Retinal pigment epithelial cell (primary cell): ENCODE measurements around the gene RIN3.
A peak's percentile ranks its signal among the peaks of the same experiment; 100 is the strongest.

ENCODE experiments used
- DNase-seq: peaks from one replicate; pipeline ENCODE4 v3.0.0-alpha.2; 2010; ENCODE audit warnings: low read depth
- H3K4me3 ChIP-seq: 2 replicates; pipeline ENCODE4 v1.5.1; 2011; ENCODE audit warnings: mild to moderate bottlenecking, low read length, control low read depth, moderate library complexity
- TF ChIP-seq, protein P1 (sequence below): conservative IDR thresholded peaks from 2 replicates; pipeline ENCODE4 v1.5.1; 2011; ENCODE audit warnings: low read depth, low read length, control low read depth, inconsistent platforms

RIN3 gene

DNA sequence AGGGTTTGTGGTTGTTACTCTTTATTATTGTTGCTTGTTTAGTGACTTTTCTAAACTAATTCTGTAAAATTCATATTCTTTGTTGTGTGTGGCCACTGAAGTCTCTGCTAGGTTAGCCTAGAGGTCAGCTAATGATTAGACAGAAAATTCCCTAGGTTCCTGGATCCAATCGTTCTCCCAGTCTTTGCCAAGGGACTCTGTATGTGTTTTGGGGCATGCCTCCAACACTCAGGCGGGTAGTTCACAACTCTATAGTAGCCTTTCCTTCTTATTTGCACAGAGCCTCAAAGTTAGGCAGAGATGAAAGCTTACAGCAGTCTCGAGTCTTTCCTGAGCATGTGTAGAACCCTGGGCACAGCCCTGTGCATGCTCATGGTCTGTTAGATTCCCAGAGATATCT lies 32.7 kb upstream of the RIN3 start:
- TF ChIP-seq, protein P1, sequence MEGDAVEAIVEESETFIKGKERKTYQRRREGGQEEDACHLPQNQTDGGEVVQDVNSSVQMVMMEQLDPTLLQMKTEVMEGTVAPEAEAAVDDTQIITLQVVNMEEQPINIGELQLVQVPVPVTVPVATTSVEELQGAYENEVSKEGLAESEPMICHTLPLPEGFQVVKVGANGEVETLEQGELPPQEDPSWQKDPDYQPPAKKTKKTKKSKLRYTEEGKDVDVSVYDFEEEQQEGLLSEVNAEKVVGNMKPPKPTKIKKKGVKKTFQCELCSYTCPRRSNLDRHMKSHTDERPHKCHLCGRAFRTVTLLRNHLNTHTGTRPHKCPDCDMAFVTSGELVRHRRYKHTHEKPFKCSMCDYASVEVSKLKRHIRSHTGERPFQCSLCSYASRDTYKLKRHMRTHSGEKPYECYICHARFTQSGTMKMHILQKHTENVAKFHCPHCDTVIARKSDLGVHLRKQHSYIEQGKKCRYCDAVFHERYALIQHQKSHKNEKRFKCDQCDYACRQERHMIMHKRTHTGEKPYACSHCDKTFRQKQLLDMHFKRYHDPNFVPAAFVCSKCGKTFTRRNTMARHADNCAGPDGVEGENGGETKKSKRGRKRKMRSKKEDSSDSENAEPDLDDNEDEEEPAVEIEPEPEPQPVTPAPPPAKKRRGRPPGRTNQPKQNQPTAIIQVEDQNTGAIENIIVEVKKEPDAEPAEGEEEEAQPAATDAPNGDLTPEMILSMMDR = no peak
- DNase-seq = no peak
- no peak overlapping the region for H3K4me3 ChIP-seq

DNA sequence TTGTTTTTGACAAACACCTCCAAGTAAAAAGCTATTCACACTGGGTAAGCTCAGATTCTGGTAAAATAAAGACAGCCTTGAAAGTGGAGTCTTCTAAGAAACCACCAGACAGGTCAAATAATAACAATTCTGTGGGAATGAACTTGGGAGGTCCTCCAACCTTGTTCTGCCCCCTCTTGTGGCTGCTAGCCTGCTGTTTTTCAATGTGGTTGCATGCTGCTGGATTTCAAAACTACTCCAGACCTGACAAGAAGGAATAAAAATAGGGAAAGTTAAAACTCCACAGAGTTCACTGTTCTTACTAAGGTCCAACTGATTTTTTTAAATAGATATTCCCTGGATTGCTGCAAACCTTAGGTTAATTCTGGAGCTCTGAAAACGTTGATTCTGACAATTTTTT lies 32.2 kb upstream of the RIN3 start:
- H3K4me3 ChIP-seq = no peak overlapping the region
- no peak for DNase-seq
- TF ChIP-seq, protein P1 = peak; percentile 54

DNA sequence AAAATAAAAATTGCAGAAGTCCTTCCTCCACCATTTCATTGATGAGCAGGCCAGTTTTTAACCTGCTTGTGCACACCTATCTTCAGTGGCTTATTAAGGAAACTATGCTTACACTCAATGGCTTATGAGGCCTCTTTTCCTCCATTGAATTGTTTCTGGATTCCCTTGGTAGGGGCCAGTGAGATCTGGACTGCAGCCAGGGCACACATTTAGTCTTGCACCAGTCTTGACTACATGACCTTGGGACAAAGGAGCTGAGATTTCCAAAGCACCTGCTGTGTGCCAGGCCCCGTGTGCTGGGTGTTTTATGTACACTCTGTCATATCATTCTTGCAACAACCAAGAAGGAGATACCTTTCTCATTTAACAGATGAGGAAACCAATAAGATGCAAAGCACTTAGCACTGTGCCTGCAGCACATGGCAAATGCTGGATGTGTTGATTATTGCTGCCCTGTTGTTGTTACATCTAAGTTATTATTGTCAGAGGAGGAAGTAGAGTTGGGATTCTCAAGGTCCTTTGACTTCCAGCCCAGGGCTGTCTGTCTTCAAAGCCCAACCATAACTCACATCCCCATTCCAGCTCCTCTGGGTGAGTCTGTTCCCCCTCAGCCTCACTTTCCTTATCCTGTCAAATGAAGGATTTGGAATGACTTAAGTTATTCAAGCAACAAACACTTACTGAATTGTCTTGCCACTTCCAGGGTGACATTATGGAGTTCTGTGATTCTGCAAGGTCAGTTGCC lies 31.6 kb upstream of the RIN3 start:
- H3K4me3 ChIP-seq = no peak overlapping the region
- TF ChIP-seq, protein P1 = no peak
- no peak for DNase-seq

DNA sequence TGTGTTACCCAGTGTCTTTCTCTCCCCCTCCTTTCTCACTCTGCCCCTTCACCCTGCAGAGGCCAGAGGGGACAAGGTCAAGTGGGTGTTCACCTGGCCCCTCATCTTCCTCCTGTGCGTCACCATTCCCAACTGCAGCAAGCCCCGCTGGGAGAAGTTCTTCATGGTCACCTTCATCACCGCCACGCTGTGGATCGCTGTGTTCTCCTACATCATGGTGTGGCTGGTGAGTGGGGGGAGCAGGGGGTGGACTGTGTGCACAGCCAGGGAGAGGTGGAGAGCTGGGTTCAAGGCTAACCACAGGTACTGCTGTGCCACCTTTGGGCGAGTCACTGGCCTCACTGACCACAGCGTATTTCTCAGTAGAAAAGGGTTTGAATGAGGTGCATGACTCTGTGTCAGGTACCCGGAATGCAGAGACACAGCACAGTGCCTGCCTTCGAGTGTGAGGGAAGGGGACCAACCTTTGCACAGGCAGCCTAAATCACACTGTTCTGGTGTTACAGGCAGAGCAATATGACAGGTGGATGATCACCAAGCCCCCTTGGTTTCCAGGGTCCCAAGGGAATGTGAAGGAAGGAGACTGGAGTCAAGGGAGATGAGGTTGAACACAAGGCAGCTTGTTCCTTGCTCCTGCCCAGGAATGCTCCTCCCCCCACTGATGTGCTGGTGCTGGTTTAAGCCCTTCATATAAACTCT lies 30.8 kb upstream of the RIN3 start:
- no peak for DNase-seq
- no peak overlapping the region for H3K4me3 ChIP-seq
- TF ChIP-seq, protein P1 = no peak

DNA sequence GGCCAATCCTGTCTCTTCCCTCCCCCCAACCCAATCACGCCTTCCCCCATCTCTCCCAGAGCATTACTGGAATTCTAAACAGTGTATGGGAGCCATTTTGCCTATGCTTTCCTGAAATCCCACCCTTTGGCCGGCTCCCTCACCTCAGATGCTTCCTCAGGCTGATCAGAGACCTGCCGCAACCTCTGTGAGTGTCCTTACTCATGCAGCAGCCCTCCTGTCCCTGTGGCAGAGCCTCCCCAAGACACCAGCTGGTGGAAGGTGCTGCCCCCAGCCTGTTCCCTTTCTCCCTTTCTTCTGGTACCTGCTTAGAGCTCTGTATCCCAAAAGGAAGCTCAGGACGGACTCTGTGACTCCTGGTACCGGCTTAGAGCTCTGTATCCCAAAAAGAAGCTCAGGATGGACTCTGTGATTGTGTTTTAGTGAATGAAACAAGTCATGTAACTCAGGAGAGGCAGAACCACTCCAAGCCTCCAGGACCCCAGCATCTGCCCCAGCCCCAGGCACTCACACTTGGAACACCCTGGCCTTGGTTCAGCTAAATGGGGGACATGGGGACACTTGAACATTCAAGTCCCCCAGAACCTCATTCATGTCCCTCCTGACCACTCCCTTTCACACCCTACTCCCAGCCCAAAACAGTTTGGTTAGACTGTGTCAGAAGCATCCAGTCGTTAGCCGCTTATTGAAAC lies 29.3 kb upstream of the RIN3 start:
- H3K4me3 ChIP-seq = no peak overlapping the region
- TF ChIP-seq, protein P1 = no peak
- no peak for DNase-seq

DNA sequence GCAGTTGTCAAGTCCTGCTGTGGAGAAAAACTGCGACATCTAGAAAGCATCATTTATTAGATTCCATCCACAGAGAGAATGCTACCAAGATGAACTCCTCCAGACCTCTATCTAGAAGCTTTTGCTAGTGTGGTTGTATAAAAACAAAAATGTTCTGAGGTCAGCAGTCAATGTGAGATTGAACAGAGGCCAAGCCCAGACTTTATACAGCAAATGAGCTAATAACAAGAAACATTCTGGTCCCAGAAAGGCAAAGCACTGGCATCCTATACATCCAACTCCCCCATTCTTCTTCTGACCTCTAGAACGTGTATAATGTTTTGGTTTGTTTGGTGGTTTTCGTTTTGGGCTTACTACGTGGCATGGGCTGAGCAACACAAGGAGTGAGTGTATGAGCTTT lies 26.7 kb upstream of the RIN3 start:
- H3K4me3 ChIP-seq = no peak overlapping the region
- DNase-seq = no peak
- TF ChIP-seq, protein P1 = no peak
